ENCODE data around the gene BUD23. TPM values are rescaled to one million over a fixed set of nuclear protein-coding genes. Genes with fewer than 3 reads are reported as not detected.
"Not testable (repeated sequence)": the region's sequence is repeated elsewhere in the genome, so short reads cannot be mapped to it uniquely, and the experiment has no call there.

BUD23 gene
- total RNA-seq, 3 donors from 2014 or later = 39.5 to 49.8 (median 41.0) TPM

GRCh38 chr7:73648593-73649332 lies 34.6 kb upstream of the BUD23 start:
- no peak overlapping the region for H3K4me3 ChIP-seq
- no peaks in the 10 kb centered on the region for H3K36me3 ChIP-seq
- H3K27me3 ChIP-seq = peaks cover 2 to 22% of the 10 kb centered on the region in 2 donors
- peaks cover 0 to 3% of the 10 kb centered on the region in 2 donors for H3K4me1 ChIP-seq
- no peak for TF ChIP-seq POLR2AphosphoS5 (IDR thresholded peaks at IDR 0.05)
- no peak for TF ChIP-seq CTCF (IDR thresholded peaks at IDR 0.05)
- TF ChIP-seq POLR2A (IDR thresholded peaks at IDR 0.05) = no peak
- H3K9me3 ChIP-seq = no peaks in the 10 kb centered on the region
- no peak for DNase-seq (ENCODE audit: low spot score in 2 of 2)
- no peak overlapping the region for H3K27ac ChIP-seq
- intact Hi-C loops (cut with DNase I; ENCODE audit: low total_unique reads) = no loop called here

GRCh38 chr7:73649576-73649975 lies 33.8 kb upstream of the BUD23 start:
- H3K27me3 ChIP-seq = peaks cover 2 to 22% of the 10 kb centered on the region in 2 donors
- TF ChIP-seq POLR2AphosphoS5 (IDR thresholded peaks at IDR 0.05) = no peak
- no peak for TF ChIP-seq POLR2A (IDR thresholded peaks at IDR 0.05)
- no peak for TF ChIP-seq CTCF (IDR thresholded peaks at IDR 0.05)
- no peaks in the 10 kb centered on the region for H3K9me3 ChIP-seq
- DNase-seq (ENCODE audit: low spot score in 2 of 2) = no peak
- intact Hi-C loops (cut with DNase I; ENCODE audit: low total_unique reads) = no loop called here
- peaks cover 0 to 3% of the 10 kb centered on the region in 2 donors for H3K4me1 ChIP-seq
- H3K4me3 ChIP-seq = no peak overlapping the region
- no peaks in the 10 kb centered on the region for H3K36me3 ChIP-seq
- no peak overlapping the region for H3K27ac ChIP-seq

- TF ChIP-seq CTCF (IDR thresholded peaks at IDR 0.05) = no peak
- TF ChIP-seq POLR2AphosphoS5 (IDR thresholded peaks at IDR 0.05) = no peak
- no peak for TF ChIP-seq POLR2A (IDR thresholded peaks at IDR 0.05)
- intact Hi-C loops (cut with DNase I; ENCODE audit: low total_unique reads) = no loop called here
- H3K4me3 ChIP-seq = no peak overlapping the region
- no peak overlapping the region for H3K27ac ChIP-seq
- DNase-seq (ENCODE audit: low spot score in 2 of 2) = no peak
- H3K9me3 ChIP-seq = no peaks in the 10 kb centered on the region
- H3K4me1 ChIP-seq = peaks cover 0 to 3% of the 10 kb centered on the region in 2 donors
- peaks cover 2 to 22% of the 10 kb centered on the region in 2 donors for H3K27me3 ChIP-seq
- no peaks in the 10 kb centered on the region for H3K36me3 ChIP-seq
Observed at GRCh38 chr7:73650524-73650923, 32.9 kb upstream of the BUD23 start.

- intact Hi-C loops (cut with DNase I; ENCODE audit: low total_unique reads) = no loop called here
- Histone ChIP-seq H3K27ac (no peak overlapping the region), H3K36me3 (no peaks in the 10 kb centered on the region), H3K4me3 (no peak overlapping the region), H3K9me3 (no peaks in the 10 kb centered on the region), H3K4me1 (peaks cover 0 to 3% of the 10 kb centered on the region in 2 donors), H3K27me3 (peaks cover 0 to 11% of the 10 kb centered on the region in 2 donors)
- TF ChIP-seq POLR2A (IDR thresholded peaks at IDR 0.05) = no peak
- no peak for TF ChIP-seq CTCF (IDR thresholded peaks at IDR 0.05)
- no peak for TF ChIP-seq POLR2AphosphoS5 (IDR thresholded peaks at IDR 0.05)
- DNase-seq (ENCODE audit: low spot score in 2 of 2) = no peak
Observed at GRCh38 chr7:73652541-73652949, 30.9 kb upstream of the BUD23 start.

- H3K36me3 ChIP-seq; DNase-seq (ENCODE audit: low spot score in 2 of 2); H3K27me3 ChIP-seq; H3K9me3 ChIP-seq; H3K27ac ChIP-seq; intact Hi-C loops (cut with DNase I; ENCODE audit: low total_unique reads); H3K4me1 ChIP-seq; H3K4me3 ChIP-seq: not testable (repeated sequence)
Observed at GRCh38 chr7:73655309-73655708, 28.1 kb upstream of the BUD23 start.

Measured in breast epithelium (tissue), 4 donors.